ENCODE results near the gene ACSM3. TPM values are rescaled to one million over a fixed set of nuclear protein-coding genes. Genes with fewer than 3 reads are reported as not detected.
A peak's percentile ranks its signal among the peaks of the same experiment; 100 is the strongest.

The ACSM3 gene
- total and polyA plus RNA-seq, 9 of the 15 experiments (the other 6 are each of a cell fraction or from before 2014, with no cell fraction given): 112 to 420 (median 182) TPM

DNA sequence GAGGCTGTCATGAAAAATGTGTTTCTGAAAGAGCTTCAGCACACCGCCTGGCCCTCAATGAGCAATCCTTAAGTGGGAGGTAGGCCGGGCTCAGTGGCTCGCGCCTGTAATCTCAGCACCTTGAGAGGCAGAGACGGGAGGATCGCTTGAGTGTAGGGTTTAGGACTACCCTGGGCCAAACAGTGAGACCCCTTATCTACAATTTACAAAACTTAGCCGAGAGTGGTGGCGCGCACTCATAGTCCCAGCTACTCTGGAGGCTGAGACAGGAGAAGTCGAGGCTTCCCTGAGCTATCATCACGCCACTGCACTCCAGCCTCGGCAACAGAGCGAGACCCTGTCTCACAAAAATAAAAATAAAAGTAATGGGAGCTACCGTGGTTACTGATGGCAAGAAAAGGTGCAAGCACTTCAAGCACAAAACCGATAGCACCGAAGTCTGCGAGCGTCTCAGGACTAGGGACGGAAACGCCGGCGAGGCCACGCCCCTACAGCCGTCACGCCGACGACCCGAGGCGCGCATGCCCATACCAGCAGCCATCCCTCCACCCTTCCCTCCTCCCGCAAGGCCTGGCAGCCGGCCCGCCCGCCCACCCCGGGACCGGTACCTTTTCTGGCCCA is 22.8 kb upstream of the ACSM3 start (continued):
- TF ChIP-seq MLLT1 (IDR thresholded peaks at IDR 0.05) (peak; percentile 56 to 80; a peak in 3 of 4 replicates), TEAD1 (CRISPR knock-in tag; IDR thresholded peaks at IDR 0.05) (0 out of 4 replicates have a peak, but pooled peaks of 1 of the 2 experiments have one; percentile 62), HSF4 (CRISPR knock-in tag; IDR thresholded peaks at IDR 0.05; ENCODE audit: borderline replicate concordance) (0 out of 2 replicates have a peak, but pooled peaks have one; percentile 33), BCOR (IDR thresholded peaks at IDR 0.05) (0 out of 2 replicates have a peak, but pooled peaks have one; percentile 23), POLR3A (IDR thresholded peaks at IDR 0.05; ENCODE audit: borderline replicate concordance, extremely low read depth, insufficient read depth, insufficient read length) (no peak), NFATC3 (IDR thresholded peaks at IDR 0.05) (0 out of 2 replicates have a peak, but pooled peaks have one; percentile 22), MCM2 (IDR thresholded peaks at IDR 0.05; ENCODE audit: low read depth) (no peak), HNRNPL (IDR thresholded peaks at IDR 0.05; ENCODE audit: low read depth, low read length) (no peak), ZNF76 (CRISPR knock-in tag; IDR thresholded peaks at IDR 0.05; ENCODE audit: borderline replicate concordance) (no peak)
- TF ChIP-seq, protein P1, sequence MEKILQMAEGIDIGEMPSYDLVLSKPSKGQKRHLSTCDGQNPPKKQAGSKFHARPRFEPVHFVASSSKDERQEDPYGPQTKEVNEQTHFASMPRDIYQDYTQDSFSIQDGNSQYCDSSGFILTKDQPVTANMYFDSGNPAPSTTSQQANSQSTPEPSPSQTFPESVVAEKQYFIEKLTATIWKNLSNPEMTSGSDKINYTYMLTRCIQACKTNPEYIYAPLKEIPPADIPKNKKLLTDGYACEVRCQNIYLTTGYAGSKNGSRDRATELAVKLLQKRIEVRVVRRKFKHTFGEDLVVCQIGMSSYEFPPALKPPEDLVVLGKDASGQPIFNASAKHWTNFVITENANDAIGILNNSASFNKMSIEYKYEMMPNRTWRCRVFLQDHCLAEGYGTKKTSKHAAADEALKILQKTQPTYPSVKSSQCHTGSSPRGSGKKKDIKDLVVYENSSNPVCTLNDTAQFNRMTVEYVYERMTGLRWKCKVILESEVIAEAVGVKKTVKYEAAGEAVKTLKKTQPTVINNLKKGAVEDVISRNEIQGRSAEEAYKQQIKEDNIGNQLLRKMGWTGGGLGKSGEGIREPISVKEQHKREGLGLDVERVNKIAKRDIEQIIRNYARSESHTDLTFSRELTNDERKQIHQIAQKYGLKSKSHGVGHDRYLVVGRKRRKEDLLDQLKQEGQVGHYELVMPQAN (IDR thresholded peaks at IDR 0.05; ENCODE audit: borderline replicate concordance): peak; percentile 52; the same call in 1 of the 2 replicates
- TF ChIP-seq, protein P2, sequence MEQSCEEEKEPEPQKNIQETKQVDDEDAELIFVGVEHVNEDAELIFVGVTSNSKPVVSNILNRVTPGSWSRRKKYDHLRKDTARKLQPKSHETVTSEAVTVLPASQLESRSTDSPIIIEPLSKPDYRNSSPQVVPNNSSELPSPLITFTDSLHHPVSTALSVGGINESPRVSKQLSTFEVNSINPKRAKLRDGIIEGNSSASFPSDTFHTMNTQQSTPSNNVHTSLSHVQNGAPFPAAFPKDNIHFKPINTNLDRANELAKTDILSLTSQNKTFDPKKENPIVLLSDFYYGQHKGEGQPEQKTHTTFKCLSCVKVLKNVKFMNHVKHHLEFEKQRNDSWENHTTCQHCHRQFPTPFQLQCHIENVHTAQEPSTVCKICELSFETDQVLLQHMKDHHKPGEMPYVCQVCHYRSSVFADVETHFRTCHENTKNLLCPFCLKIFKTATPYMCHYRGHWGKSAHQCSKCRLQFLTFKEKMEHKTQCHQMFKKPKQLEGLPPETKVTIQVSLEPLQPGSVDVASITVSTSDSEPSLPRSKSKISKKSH (CRISPR knock-in tag; IDR thresholded peaks at IDR 0.05): 0 out of 2 replicates have a peak, but pooled peaks have one; percentile 27
- TF ChIP-seq, protein P3, sequence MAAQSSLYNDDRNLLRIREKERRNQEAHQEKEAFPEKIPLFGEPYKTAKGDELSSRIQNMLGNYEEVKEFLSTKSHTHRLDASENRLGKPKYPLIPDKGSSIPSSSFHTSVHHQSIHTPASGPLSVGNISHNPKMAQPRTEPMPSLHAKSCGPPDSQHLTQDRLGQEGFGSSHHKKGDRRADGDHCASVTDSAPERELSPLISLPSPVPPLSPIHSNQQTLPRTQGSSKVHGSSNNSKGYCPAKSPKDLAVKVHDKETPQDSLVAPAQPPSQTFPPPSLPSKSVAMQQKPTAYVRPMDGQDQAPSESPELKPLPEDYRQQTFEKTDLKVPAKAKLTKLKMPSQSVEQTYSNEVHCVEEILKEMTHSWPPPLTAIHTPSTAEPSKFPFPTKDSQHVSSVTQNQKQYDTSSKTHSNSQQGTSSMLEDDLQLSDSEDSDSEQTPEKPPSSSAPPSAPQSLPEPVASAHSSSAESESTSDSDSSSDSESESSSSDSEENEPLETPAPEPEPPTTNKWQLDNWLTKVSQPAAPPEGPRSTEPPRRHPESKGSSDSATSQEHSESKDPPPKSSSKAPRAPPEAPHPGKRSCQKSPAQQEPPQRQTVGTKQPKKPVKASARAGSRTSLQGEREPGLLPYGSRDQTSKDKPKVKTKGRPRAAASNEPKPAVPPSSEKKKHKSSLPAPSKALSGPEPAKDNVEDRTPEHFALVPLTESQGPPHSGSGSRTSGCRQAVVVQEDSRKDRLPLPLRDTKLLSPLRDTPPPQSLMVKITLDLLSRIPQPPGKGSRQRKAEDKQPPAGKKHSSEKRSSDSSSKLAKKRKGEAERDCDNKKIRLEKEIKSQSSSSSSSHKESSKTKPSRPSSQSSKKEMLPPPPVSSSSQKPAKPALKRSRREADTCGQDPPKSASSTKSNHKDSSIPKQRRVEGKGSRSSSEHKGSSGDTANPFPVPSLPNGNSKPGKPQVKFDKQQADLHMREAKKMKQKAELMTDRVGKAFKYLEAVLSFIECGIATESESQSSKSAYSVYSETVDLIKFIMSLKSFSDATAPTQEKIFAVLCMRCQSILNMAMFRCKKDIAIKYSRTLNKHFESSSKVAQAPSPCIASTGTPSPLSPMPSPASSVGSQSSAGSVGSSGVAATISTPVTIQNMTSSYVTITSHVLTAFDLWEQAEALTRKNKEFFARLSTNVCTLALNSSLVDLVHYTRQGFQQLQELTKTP (IDR thresholded peaks at IDR 0.05; ENCODE audit: low read depth in 1 of 2, partially characterized antibody in 2 of 2): peak; percentile 20 to 43

Measured in K562 (cell line).